ENCODE results near the gene MST1R.

Gene MST1R

DNA sequence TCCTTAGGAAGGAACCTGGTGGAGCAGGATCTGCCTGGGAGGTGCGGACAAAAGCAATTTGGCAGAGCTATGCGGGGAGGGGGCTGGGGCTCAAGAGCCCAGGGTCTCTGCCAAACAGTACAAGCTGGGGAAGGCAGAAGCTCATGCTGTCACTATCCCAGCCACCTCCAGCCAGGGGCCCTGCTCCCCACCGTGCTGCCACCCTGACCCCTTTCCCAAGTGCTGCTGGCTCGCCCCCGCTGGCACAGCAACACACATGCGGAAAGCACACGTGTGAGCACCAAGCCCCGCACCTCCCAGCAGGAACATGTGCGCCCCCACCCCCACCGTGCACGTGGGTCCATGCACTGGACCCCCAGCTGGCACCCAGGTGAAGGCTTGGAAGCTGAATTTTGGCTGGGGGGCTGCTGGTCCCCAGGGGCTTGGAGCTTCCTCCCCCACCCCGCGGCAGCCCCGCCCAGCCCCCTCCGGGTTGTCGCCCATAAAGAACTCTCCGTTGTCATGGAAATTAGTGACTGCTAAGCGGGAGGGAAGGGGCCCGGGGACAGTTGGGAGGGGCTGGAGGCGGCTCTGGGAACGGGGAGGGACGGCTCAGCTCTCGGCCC lies 34.7 kb downstream of the MST1R start:
- DNase-seq (ENCODE audit: low read depth), result no peak
- no peak overlapping the region for H3K4me3 ChIP-seq (ENCODE audit: low read depth, low read length)
- TF ChIP-seq, protein P1, sequence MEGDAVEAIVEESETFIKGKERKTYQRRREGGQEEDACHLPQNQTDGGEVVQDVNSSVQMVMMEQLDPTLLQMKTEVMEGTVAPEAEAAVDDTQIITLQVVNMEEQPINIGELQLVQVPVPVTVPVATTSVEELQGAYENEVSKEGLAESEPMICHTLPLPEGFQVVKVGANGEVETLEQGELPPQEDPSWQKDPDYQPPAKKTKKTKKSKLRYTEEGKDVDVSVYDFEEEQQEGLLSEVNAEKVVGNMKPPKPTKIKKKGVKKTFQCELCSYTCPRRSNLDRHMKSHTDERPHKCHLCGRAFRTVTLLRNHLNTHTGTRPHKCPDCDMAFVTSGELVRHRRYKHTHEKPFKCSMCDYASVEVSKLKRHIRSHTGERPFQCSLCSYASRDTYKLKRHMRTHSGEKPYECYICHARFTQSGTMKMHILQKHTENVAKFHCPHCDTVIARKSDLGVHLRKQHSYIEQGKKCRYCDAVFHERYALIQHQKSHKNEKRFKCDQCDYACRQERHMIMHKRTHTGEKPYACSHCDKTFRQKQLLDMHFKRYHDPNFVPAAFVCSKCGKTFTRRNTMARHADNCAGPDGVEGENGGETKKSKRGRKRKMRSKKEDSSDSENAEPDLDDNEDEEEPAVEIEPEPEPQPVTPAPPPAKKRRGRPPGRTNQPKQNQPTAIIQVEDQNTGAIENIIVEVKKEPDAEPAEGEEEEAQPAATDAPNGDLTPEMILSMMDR (IDR thresholded peaks at IDR 0.05; ENCODE audit: low read depth, low read length, missing control alignments), result no peak

DNA sequence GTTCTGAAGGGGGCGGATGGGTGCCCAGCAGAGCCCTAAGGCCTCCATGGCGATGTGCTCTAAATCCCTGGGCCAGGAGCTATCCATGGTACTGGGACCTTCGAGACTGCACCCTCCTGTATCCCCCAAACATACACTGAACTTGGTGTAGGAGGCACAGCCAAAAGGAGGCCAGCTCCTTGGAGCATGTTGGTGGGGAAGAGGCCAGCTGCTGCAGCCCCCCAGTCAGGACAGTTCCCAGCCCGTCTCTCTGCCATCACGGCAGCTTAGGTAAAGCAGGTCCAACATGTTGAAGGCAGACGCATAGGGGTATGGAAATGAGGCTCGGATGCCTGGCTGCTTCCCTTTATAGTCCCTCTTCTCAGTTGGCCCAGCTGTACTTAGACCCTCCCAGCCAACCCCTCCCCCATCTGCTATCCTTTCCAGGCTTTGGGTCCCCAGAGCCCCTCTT lies 35.8 kb downstream of the MST1R start:
- TF ChIP-seq, protein P1 (IDR thresholded peaks at IDR 0.05; ENCODE audit: low read depth, low read length, missing control alignments), result no peak
- no peak overlapping the region for H3K4me3 ChIP-seq (ENCODE audit: low read depth, low read length)
- no peak for DNase-seq (ENCODE audit: low read depth)

DNA sequence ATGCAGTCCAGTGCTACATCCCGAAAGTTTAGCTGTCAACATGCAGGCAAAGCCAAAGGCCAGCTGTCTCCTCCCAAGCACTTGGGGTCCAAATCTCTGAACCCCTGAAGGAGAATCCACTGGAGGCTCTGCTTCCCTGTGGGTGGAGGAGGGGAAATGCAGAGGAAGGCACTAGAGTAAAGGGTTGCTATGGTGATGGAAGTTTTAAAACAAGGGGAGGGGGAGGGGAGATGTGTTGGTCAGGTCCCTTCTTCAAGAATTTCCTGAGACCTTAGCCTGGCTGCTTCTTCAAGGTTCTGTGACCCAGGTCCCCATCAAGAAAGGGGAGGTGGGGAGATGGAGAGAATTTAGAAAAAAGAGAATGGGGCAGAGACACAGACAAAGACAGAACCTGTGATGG lies 36.3 kb downstream of the MST1R start:
- no peak overlapping the region for H3K4me3 ChIP-seq (ENCODE audit: low read depth, low read length)
- DNase-seq (ENCODE audit: low read depth), result no peak
- TF ChIP-seq, protein P1 (IDR thresholded peaks at IDR 0.05; ENCODE audit: low read depth, low read length, missing control alignments), result no peak

DNA sequence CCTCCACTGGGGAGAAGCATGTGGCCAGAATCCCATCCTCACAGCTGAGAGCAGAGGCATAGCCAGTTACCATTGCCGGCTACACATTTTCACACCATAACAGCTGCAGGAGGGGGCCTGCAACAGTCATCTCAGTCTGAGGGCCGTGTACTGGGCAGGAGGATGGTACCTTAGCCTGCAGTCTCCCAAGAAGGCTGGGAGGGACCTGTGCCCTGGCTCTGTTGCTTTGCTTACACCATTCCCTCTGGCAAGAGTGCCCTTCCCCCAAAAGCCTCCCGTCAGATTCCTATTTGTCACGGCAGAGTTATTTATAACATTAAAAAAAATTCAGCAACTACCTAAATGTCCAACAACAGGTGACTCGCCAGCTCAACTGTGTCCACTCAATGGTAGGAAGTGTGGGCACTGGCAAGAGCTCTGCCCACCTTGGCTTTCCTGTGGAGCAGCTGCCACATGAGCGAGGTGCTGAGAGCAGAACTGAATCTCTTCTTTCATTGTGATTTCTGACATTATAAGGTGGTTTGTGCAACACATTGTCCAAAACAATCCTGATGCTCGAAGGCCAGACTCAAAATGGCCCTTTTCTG lies 38.4 kb downstream of the MST1R start:
- no peak overlapping the region for H3K4me3 ChIP-seq (ENCODE audit: low read depth, low read length)
- TF ChIP-seq, protein P1 (IDR thresholded peaks at IDR 0.05; ENCODE audit: low read depth, low read length, missing control alignments), result no peak

DNA sequence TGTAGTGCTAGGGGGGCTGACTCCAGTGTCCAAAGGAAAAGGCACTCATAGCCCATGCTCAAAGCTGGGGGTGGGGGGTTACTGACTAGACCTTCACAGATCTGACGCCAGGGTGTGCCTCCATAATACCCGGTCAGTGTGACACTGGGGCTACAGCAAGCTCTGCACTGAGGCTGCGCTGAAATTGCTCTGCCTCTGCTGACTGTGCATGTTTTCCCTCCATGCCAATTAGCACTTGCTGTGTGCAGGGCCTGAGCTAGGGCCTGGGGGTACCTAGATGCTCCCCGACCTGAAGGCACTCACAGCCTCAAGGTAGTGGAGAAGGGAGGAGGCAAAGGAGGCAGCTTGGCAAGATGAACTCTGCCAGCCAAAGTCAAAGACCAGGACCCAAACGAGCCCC lies 39.2 kb downstream of the MST1R start:
- H3K4me3 ChIP-seq (ENCODE audit: low read depth, low read length), result no peak overlapping the region
- TF ChIP-seq, protein P1 (IDR thresholded peaks at IDR 0.05; ENCODE audit: low read depth, low read length, missing control alignments), result no peak
- DNase-seq (ENCODE audit: low read depth), result no peak

More for the DNA sequence above, 38.4 kb downstream of the MST1R start:
- DNase-seq (ENCODE audit: low read depth), result no peak

DNA sequence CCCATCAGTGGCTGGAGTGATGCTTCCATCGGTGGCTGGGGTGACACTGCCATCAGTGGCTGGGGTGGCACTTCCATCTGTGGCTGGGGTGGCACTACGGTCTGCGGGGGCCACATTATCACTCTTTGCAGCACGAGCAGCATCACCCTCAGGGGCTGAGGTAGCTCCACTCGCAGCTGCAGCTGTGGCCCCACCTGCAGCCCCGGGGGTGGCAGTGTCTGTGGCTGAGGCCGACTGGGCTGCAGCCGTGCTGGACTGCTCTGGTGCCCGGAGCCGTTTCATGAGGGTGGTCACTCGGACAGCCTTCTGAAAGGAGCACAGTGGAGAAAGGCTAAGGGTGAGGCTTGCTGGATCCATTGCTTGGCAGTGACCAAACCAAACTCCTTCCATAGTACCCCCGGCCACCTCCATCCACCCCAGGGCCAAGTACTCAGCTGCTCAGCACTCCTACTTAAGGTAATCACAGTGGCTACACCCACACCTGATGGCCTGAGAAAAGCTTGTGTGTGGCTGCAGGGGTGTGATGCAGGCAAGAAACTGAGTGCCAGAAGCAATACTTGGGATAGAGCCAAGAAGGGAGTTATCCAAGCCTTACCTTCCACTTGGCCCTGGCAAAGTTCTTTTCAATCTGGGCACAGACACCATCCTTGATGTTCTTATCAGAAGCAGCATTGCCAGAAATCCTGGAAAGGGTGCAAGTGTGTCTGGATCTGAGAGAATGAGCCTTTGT lies 43.9 kb downstream of the MST1R start:
- TF ChIP-seq, protein P1 (IDR thresholded peaks at IDR 0.05; ENCODE audit: low read depth, low read length, missing control alignments), result no peak
- no peak for DNase-seq (ENCODE audit: low read depth)
- no peak overlapping the region for H3K4me3 ChIP-seq (ENCODE audit: low read depth, low read length)

Measured in GM12864 (cell line).